K562 (cell line): Measurements from ENCODE around the gene DPEP3. TPM values are rescaled to one million over a fixed set of nuclear protein-coding genes. Genes with fewer than 3 reads are reported as not detected.

ENCODE experiments used
- ATAC-seq: fragments of 200-7000 bp; cut with Tn5 transposase; 3 replicates; pipeline ENCODE4 v1.9.1; 2020; ENCODE audit warnings: moderate library complexity
- BruUV-seq: library from RNA; stranded (reverse); fragments of 400-500 nt; replicated peaks from 2 replicates; lab custom pipeline; 2021; lab: Mats Ljungman, UMichigan
- CTCF ChIA-PET: fragments of 300-600 bp; formaldehyde crosslinking; extraction: SDS; loops from one replicate; lab custom pipeline; 2021; ENCODE audit warnings: low intra/inter-chr PET ratio; lab: Yijun Ruan, JAX
- POLR2A ChIA-PET: fragments of 300-600, 350-650 bp; sonication (Branson Sonifier 250); formaldehyde crosslinking; extraction: SDS; loops from one replicate; lab custom pipeline; 2021; ENCODE audit warnings: antibody characterized with exemption, inconsistent platforms; lab: Yijun Ruan, JAX
- DNase-seq, 4 experiments: peaks; one replicate each; pipeline versions ENCODE4 v3.0.0 to v3.0.0-alpha.2; 2011 to 2018; ENCODE audit warnings: low spot score in 3 of 4, mixed read lengths in 3 of 4; ENCODE audit errors: extremely low read depth in 1 of 4
- FAIRE-seq: peaks from 2 replicates; lab custom pipeline; 2011; peaks lifted over from hg19 to GRCh38; lab: Jason Lieb, UNC
- H2AFZ ChIP-seq: 2 replicates; pipeline ENCODE4 v1.6.0; 2011; ENCODE audit warnings: low read depth, low read length, control low read depth, inconsistent platforms
- H3K27ac ChIP-seq: fragments of 200-600 bp; 3 replicates; pipeline ENCODE4 v1.8.0; 2011; ENCODE audit warnings: low read depth, mild to moderate bottlenecking, control low read depth, inconsistent platforms, low read length, moderate library complexity, mixed read lengths; ENCODE audit errors: extremely low read depth
- H3K27me3 ChIP-seq, 2 experiments: fragments of 300-600 bp in 1 of 2; 2 replicates in 1 of 2; 3 replicates in 1 of 2; pipeline versions ENCODE4 v1.6.0 to v1.8.0; 2011; ENCODE audit warnings: inconsistent platforms in 2 of 2, low read length in 2 of 2, mild to moderate bottlenecking in 1 of 2, mixed read lengths in 1 of 2, moderate library complexity in 1 of 2; ENCODE audit not compliant: control insufficient read depth in 2 of 2, insufficient read depth in 2 of 2
- H3K36me3 ChIP-seq: fragments of 300-600 bp; 3 replicates; pipeline ENCODE4 v1.8.0; 2011; ENCODE audit warnings: mild to moderate bottlenecking, low read length, inconsistent platforms; ENCODE audit not compliant: control insufficient read depth, insufficient read depth
- H3K4me1 ChIP-seq, 2 experiments: fragments of 200-600 bp in 1 of 2; replicated peaks in 1 of 2; 2 replicates in 1 of 2; 3 replicates in 1 of 2; pipeline versions ENCODE4 v1.5.1 to v1.8.0; 2011; ENCODE audit warnings: inconsistent platforms in 2 of 2, low read length in 2 of 2, mild to moderate bottlenecking in 1 of 2, mixed read lengths in 1 of 2, moderate library complexity in 1 of 2; ENCODE audit not compliant: control insufficient read depth in 2 of 2, insufficient read depth in 2 of 2
- H3K4me2 ChIP-seq: 2 replicates; pipeline ENCODE4 v1.6.1; 2011; ENCODE audit warnings: low read length, control low read depth, inconsistent platforms, mixed read lengths; ENCODE audit not compliant: insufficient read depth
- H3K4me3 ChIP-seq: fragments of 200-600 bp; sonication (generic), shearing (Covaris generic); 2 replicates; pipeline ENCODE4 v1.5.1; 2016; ENCODE audit warnings: control low read depth, inconsistent platforms
- H3K79me2 ChIP-seq: fragments of 200-600 bp; 3 replicates; pipeline ENCODE4 v1.8.0; 2011; ENCODE audit warnings: low read length, inconsistent platforms; ENCODE audit not compliant: control insufficient read depth, insufficient read depth
- H3K9ac ChIP-seq, 2 experiments: 2 replicates each; pipeline versions ENCODE4 v1.6.0 to v1.6.1; 2011; ENCODE audit warnings: low read depth in 2 of 2, low read length in 2 of 2, control low read depth in 1 of 2, inconsistent platforms in 1 of 2, mild to moderate bottlenecking in 1 of 2, mixed read lengths in 1 of 2; ENCODE audit not compliant: insufficient read depth in 1 of 2
- H3K9me1 ChIP-seq: one replicate; pipeline ENCODE4 v1.6.0; 2011; ENCODE audit warnings: inconsistent platforms, mild to moderate bottlenecking, low read length, moderate library complexity; ENCODE audit not compliant: control insufficient read depth, insufficient read depth
- H3K9me3 ChIP-seq: replicated peaks from 2 replicates; pipeline ENCODE4 v1.5.1; 2011; ENCODE audit warnings: low read depth, low read length, inconsistent platforms; ENCODE audit not compliant: control insufficient read depth, insufficient read depth
- H4K20me1 ChIP-seq: replicated peaks from 2 replicates; pipeline ENCODE4 v1.6.1; 2011; ENCODE audit warnings: low read length, inconsistent platforms, mixed read lengths; ENCODE audit not compliant: control insufficient read depth, insufficient read depth
- ATF6 ChIP-seq: sonication (generic); formaldehyde crosslinking; IDR thresholded peaks from 2 replicates; pipeline ENCODE4 v1.4.0; 2020; ENCODE audit warnings: mild to moderate bottlenecking, missing genetic modification reagents
- HNRNPLL ChIP-seq: fragments of 200-400 bp; formaldehyde crosslinking; IDR thresholded peaks from 2 replicates; pipeline ENCODE4 v1.6.1; 2017; ENCODE audit warnings: low read length, low read depth, mild to moderate bottlenecking; ENCODE audit not compliant: poor library complexity, severe bottlenecking
- PRMT5 ChIP-seq: sonication (generic); formaldehyde crosslinking; IDR thresholded peaks from 2 replicates; pipeline ENCODE4 v1.5.0; 2020; ENCODE audit warnings: missing genetic modification reagents
- XRCC5 ChIP-seq: fragments of 200-400 bp; formaldehyde crosslinking; IDR thresholded peaks from 2 replicates; pipeline ENCODE4 v1.6.1; 2017; ENCODE audit warnings: low read depth, mild to moderate bottlenecking, low read length
- ZZZ3 ChIP-seq: fragments of 450-650 bp; IDR thresholded peaks from 2 replicates; pipeline ENCODE4 v1.6.1; 2016; ENCODE audit warnings: antibody characterized with exemption, mild to moderate bottlenecking, moderate library complexity
- WGBS: fragments of 100-300 bp; shearing (Covaris generic); methylation state at CpG from one replicate; pipeline ENCODE4 v1.1.6; 2016; ENCODE audit warnings: low coverage, mixed read lengths; ENCODE audit not compliant: insufficient coverage; ENCODE audit errors: missing lambda C conversion rate; 5-methylcytosine and 5-hydroxymethylcytosine counted together
- in situ Hi-C: fragments of 300-500 bp; cut with MboI; formaldehyde crosslinking; loops from 4 replicates; pipeline ENCODE4 v1.15.0; 2018; ENCODE audit warnings: inconsistent platforms, mixed read lengths
- intact Hi-C: fragments of 100-400 bp; cut with micrococcal nuclease; formaldehyde crosslinking; loops from 2 replicates; pipeline ENCODE4 v1.14.2; 2022
- polyA plus RNA-seq, 8 experiments: library from polyadenylated mRNA; depleted of rRNA in 4 of 8; stranded (reverse) in 5 of 8; unstranded in 3 of 8; fragments of >200 nt; fragmentation: Nextera tagmentation in 2 of 8; fragmentation: Illumina TruSeq in 1 of 8; extraction: Ambion mirVana in 2 of 8; extraction: Trizol in 1 of 8; gene quantifications; 2 replicates each; pipeline versions ENCODE4 v1.2.1 to v1.2.3, GENCODE V29; 2011 to 2014; ENCODE audit warnings: inconsistent platforms in 1 of 8, missing spikeins in 1 of 8
- total RNA-seq, 7 experiments: library from RNA; depleted of rRNA in 6 of 7; stranded (reverse); fragments of >200 nt in 6 of 7; fragmentation: Illumina TruSeq in 2 of 7; extraction: Trizol in 2 of 7; gene quantifications; 2 replicates each; pipeline versions ENCODE4 v1.2.1 to v1.2.3, GENCODE V29; 2011 to 2021; ENCODE audit warnings: low replicate concordance in 1 of 7

DPEP3 gene
- total and polyA plus RNA-seq, 9 of the 15 experiments (the other 6 are each of a cell fraction or from before 2014, with no cell fraction given): not detected

- no peak for TF ChIP-seq ATF6 (CRISPR knock-in tag)
- TF ChIP-seq, all 486 proteins: peak for 0
Measured at GRCh38 chr16:67963292-67963661, 17.0 kb downstream of the DPEP3 start (continued).

GRCh38 chr16:67962135-67962534 is 18.2 kb downstream of the DPEP3 start:
- TF ChIP-seq ZZZ3 (no peak), XRCC5 (no peak), HNRNPLL (no peak), PRMT5 (CRISPR knock-in tag) (no peak)
- H3K36me3 ChIP-seq: peaks cover 77% of the 10 kb centered on the region; the same call in 2 of the 3 replicates
- no peak overlapping the region for H2AFZ ChIP-seq
- 0 out of 4 replicates have a peak overlapping the region, but pooled peaks of 1 of the 2 experiments have one; percentile 0 for H3K9ac ChIP-seq
- peaks cover 13% of the 10 kb centered on the region for H3K9me1 ChIP-seq
- peaks cover 24% of the 10 kb centered on the region for H4K20me1 ChIP-seq
- intact Hi-C loops: no loop called here
- no TSS peak for BruUV-seq
- peaks cover 13% of the 10 kb centered on the region for H3K79me2 ChIP-seq
- POLR2A ChIA-PET: interaction anchor here (0.7 to 1.5 kb wide), 3 partner anchors 13 to 38 kb away, joined by 3 to 5 read pairs (median 3); partner anchors contain the start of gene PSMB10
- WGBS: 98% methylated on average over 6 of the region's 8 CpGs
- FAIRE-seq (no peak), ATAC-seq (no peak), DNase-seq (no peak)
- no peak overlapping the region for H3K27ac ChIP-seq
- H3K4me3 ChIP-seq: no peak overlapping the region
- H3K9me3 ChIP-seq: no peaks in the 10 kb centered on the region
- H3K27me3 ChIP-seq: no peaks in the 10 kb centered on the region
- peaks cover 20 to 44% of the 10 kb centered on the region in 2 experiments; a peak in 4 of 5 replicates for H3K4me1 ChIP-seq
- H3K4me2 ChIP-seq: no peak overlapping the region
- CTCF ChIA-PET: no interaction called here
- in situ Hi-C loops: no loop called here
